SK-N-SH (cell line): ENCODE data around the gene CBY2.

ENCODE experiments used
- TF ChIP-seq, protein P1 (sequence below): IDR thresholded peaks from 2 replicates; pipeline ENCODE4 v1.4.0; 2012; ENCODE audit warnings: low read depth
- TF ChIP-seq, protein P2 (sequence below): fragments of 200-600 bp; sonication (generic); IDR thresholded peaks from 2 replicates; pipeline ENCODE4 v1.6.1; 2017; ENCODE audit warnings: antibody characterized with exemption, mild to moderate bottlenecking, moderate library complexity
- TF ChIP-seq, protein P3 (sequence below): IDR thresholded peaks from 2 replicates; pipeline ENCODE4 v1.6.1; 2012; ENCODE audit warnings: mild to moderate bottlenecking, low read depth, low read length, moderate library complexity

DNA sequence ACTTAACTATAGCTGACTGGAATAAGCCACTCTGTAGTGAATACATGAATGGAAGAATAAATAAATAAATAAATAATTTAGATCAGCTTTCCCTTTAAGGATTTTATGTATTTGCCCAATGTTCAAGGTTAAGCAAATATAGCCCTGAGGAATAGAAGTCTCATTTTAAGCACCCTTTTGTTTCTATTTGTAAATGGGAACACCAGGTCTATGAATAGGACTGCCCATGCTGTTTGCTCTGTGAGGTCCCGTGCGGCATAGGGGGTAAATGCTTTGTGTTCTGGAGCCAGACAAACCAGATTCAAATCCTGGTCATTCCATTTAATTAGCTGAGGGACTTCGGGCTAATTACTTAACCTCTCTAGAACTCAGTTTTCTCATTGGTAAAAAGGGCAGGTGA lies 29.3 kb downstream of the CBY2 start:
- TF ChIP-seq, protein P1, sequence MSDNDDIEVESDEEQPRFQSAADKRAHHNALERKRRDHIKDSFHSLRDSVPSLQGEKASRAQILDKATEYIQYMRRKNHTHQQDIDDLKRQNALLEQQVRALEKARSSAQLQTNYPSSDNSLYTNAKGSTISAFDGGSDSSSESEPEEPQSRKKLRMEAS, result no peak
- TF ChIP-seq, protein P2, sequence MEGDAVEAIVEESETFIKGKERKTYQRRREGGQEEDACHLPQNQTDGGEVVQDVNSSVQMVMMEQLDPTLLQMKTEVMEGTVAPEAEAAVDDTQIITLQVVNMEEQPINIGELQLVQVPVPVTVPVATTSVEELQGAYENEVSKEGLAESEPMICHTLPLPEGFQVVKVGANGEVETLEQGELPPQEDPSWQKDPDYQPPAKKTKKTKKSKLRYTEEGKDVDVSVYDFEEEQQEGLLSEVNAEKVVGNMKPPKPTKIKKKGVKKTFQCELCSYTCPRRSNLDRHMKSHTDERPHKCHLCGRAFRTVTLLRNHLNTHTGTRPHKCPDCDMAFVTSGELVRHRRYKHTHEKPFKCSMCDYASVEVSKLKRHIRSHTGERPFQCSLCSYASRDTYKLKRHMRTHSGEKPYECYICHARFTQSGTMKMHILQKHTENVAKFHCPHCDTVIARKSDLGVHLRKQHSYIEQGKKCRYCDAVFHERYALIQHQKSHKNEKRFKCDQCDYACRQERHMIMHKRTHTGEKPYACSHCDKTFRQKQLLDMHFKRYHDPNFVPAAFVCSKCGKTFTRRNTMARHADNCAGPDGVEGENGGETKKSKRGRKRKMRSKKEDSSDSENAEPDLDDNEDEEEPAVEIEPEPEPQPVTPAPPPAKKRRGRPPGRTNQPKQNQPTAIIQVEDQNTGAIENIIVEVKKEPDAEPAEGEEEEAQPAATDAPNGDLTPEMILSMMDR, result no peak
- TF ChIP-seq, protein P3, sequence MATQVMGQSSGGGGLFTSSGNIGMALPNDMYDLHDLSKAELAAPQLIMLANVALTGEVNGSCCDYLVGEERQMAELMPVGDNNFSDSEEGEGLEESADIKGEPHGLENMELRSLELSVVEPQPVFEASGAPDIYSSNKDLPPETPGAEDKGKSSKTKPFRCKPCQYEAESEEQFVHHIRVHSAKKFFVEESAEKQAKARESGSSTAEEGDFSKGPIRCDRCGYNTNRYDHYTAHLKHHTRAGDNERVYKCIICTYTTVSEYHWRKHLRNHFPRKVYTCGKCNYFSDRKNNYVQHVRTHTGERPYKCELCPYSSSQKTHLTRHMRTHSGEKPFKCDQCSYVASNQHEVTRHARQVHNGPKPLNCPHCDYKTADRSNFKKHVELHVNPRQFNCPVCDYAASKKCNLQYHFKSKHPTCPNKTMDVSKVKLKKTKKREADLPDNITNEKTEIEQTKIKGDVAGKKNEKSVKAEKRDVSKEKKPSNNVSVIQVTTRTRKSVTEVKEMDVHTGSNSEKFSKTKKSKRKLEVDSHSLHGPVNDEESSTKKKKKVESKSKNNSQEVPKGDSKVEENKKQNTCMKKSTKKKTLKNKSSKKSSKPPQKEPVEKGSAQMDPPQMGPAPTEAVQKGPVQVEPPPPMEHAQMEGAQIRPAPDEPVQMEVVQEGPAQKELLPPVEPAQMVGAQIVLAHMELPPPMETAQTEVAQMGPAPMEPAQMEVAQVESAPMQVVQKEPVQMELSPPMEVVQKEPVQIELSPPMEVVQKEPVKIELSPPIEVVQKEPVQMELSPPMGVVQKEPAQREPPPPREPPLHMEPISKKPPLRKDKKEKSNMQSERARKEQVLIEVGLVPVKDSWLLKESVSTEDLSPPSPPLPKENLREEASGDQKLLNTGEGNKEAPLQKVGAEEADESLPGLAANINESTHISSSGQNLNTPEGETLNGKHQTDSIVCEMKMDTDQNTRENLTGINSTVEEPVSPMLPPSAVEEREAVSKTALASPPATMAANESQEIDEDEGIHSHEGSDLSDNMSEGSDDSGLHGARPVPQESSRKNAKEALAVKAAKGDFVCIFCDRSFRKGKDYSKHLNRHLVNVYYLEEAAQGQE, result no peak
